ENCODE data around the gene DST.

Gene DST

DNA sequence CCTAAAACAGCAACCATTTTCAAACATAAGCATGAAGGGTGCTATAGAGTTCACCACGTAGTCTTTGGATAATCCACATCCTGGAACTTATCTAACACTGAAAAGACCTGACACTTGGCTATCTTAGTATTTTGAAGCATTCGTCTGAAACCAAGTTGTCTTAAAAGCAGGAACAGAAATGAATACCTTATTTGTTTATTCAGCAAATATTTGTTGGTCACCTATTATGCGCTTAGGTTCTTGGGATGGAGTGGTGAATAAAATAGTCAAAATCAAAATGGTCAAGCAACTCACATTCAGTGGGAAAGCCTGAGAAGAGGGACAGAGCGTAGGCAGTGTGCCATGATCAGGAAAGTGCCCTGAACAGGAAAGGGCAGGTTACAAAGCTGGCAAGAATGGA is 206.9 kb downstream of the DST start:
- no peak for DNase-seq (ENCODE audit: low read depth in 2 of 2)

DNA sequence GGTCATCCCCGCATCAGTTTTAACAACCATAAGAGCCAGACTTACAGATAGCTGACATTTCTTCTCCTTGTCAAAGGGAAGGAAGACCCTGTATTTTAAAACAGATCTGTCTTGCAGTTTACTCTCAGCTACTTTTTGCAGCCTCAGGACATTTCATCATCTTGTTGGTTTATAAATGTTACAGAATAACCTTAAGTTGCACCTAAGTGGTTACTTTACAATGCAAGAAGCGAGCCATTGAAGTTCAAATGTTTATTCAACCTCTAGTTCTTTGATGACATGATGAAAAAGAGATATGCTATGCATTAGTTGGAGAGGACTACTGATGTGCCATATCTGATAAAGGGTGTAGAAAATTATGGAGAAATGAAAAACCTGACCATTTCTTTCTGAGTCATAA is 207.4 kb downstream of the DST start:
- no peak for DNase-seq (ENCODE audit: low read depth in 2 of 2)

DNA sequence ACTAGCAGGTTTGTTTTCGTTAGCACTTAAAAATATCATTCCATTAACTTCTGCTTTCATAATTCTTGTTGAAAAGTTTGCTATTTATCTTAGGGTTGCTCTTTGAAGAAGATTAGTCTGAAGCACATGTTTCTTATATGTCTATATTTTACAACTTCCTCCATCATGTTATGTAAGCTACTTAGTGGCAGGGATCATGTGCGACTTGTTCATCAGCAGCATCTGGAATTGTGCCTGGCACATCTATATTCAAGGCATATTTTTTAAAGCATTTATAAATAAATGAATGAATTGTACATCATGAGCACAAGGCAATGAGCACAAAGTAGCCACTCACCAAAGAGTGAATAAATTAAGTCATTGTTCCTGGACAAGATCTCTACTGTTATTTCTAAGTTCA is 208.1 kb downstream of the DST start:
- no peak for DNase-seq (ENCODE audit: low read depth in 2 of 2)

DNA sequence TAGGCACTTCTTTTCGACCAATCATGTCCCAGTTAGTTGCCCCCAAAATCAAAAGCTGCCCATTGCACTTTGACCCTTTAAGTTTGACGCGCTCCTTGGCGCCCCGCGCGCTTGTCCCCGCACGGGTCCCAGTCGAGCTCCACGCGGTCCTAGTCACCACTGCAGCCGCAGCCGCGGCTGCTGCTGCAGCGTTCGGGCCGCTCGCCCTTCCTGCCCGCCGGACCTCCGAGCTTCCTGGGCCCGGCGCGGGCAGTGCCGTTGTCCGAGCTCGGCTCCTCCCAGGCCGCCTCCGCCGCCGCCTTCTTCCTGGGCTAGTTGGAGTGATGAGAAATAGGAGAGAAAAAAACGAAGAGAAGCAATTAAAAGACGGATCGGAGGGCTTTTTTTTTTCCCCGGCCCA is 209.6 kb downstream of the DST start:
- DNase-seq (ENCODE audit: low read depth in 2 of 2), result no peak

DNA sequence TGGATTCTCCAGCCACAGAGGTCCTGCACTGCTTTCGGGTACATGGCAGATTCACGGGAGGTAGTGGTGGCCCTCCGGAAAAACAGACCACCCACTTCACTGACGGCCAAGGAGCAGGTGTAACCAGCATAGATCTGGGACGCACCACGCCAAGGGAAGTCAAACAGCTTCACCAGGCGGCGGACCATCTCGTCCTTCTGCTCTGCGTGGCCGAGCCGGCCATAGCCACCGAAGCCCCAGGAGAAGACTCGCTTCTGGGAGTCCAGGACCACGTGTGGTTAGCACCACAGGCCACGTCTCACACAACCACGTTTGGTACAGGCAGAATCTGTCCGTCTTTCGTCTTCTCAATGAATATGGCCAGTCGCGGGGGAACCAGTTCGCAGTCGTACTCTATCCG is 210.5 kb downstream of the DST start:
- no peak for DNase-seq (ENCODE audit: low read depth in 2 of 2)

DNA sequence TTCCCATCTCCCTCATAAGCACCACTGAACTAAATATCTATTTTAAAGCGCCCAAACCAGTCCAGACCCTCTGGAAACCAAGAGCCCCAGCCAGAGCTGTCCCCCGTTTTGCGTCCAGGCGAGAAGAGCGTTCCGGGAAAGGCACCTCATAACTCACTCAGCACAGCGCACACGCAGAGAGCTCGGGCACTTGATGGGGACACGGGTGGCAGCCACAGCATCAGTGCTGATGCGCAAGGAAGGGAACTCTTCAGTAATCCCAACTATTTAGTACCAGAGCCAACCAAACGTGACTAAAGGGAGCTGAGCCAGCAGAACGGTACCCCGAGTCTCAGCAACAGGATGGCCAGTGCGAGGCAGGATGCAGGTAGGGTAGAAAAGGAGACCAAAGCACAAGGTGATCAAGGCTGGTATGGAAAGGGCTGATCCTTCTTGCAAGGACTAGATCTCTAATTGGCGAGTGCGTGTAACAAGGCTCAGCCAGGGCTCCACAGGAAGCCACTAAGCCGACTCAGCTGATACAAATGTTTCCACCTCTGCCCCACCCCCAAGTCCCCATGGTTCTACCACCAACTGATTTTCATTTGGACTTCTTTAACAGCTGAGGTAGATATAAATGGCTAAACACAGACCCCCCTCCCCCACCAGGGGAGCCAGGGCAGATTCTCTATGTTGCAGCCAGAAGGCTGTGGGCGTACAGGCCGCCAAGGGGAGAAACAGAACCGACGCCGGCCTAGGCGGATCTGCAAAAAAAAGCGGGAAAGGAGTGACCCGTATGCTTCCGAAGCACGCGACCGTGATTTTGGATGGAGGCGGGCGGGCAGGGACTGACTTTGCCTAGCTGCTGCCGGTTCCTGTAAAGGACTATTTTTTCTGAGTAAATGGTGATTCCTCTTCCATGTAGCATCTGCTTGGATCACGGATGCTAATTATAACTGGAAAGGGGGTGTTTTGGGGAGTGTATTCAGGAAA is 211.8 kb downstream of the DST start:
- no peak for DNase-seq (ENCODE audit: low read depth in 2 of 2)

DNA sequence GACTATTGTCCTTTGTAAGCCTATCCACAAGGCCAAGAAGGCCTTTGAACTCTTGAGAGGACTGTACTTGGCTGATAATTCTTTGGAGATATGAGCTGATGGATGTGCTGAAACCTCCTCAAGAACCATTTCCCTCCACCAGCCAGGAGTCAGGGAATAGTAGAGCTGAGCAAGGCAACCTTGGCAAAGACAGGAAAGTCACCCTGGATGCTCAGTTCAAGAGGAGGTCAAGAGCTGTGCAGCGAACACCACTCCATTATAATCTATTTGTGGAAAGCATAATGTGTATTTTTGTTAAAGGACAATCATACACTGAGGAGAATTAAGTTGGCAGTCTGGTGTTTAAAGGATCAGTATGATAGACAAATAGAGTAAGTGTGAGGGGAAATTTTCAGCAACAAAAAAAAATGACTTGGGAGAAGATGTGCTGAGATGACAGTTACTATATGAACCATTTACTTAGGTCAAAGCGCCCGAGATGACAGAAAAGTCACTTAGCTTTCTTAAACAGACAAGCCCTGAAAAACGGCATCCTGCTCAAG is 218.1 kb downstream of the DST start:
- no peak for DNase-seq (ENCODE audit: low read depth in 2 of 2)

DNA sequence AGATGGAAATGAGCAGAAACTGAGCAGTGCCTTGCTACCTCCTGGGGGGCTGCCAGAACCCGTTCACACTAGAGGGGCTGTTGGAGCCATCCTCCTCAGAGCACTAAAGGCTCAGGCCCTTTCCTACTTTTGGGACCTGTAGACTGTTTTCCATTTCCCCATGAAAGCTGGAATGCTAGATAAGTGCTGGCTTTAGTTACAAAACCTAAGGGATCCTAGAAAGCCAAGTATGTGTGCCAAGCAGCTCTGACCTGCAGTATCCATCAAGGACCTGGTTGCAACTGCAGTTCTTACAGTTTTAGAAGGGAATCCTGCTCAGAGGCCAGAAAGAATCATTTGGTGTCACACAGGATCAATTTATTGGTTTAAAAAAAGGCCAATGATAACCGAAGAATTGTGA is 218.6 kb downstream of the DST start:
- no peak for DNase-seq (ENCODE audit: low read depth in 2 of 2)

DNA sequence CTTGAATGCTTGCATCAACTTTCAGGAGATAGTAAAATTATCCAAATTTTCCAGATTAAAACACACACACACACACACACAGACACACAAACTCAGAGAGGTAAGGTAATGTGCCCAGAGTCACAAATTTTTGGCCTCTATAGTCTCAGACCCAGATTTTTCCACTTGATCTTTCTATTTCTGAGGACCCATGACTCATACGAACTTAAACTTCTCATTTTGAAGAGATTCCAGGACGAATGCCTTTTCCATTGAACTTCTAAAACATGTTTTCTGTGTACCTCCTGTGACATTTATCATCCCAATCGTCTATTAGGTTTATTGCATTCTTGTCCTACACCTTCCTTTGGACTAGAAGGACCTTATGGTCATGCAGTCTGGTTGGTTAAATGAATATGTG is 222.4 kb downstream of the DST start:
- no peak for DNase-seq (ENCODE audit: low read depth in 2 of 2)

DNA sequence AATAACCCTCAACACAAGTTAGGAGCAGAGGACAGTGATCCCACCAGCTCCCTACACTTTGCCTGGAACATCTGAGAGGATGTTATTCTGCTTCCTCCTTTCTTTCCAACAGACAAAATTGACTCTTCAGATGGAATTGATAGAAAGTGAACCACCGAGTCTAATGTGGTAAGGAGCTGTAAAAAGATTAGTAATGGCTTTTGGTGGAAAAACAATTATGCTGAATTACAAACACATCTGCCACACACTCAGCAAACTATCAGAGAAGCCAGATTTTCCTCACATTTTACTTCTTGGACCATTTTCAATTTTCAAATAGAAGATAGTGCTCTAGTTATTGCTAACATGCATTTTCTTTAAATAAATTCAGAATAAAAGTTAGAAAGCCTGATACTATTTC is 223.5 kb downstream of the DST start:
- no peak for DNase-seq (ENCODE audit: low read depth in 2 of 2)

DNA sequence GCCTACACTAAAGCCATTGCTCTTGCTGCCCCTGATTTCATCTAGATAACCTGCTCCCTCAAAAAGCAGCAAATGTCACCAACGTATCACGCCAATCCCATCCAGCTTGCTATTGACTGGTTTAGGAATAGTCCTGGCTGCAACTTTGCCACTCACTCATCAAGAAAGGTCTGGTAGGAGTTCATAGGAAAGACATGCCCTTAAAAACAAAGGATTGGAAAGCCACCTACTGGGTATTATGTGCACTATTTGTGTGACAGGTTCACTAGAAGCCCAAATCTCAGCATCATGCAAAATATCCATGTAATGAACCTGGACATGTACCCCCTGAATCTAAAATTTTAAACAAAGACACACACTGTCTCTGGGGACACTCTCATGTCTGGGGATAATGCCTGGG is 224.9 kb downstream of the DST start:
- no peak for DNase-seq (ENCODE audit: low read depth in 2 of 2)

DNA sequence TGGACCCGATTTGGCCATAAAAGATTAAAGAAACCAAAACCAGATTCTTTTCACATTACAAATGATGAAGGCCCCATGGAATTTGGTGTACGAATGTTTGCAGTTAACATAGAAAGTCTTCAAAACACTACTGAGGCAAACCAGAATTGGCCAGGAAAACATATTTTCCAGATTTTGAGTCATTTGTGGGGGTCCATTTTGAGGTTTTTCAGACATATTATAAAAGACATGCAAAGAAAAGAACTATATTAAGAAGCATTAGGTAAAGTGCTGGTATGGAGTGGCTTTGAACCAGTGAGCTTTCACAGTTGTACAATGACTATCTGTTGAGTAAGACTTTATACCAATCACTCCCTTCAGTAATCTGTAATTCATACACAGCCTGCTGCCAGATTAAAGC is 226.4 kb downstream of the DST start:
- DNase-seq (ENCODE audit: low read depth in 2 of 2), result no peak

DNA sequence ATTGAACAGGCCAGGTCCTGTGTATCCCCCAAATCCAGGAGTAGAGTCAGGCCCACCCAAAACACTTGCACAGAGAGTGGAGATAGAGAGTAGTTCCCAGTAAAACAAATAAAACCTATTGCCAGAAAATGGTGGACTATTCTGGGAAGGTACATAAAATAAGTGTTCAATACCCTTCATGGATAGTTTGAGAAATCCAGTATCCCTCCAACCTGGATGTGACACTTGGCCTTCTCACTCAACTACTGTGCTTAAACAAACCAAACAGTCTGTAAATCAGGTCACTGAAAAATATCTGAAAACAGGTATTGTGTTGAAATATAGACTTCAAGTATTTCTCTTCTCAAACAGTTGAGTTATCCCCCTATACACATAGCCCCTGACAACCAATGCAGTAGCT is 233.7 kb downstream of the DST start:
- no peak for DNase-seq (ENCODE audit: low read depth in 2 of 2)

All from stimulated activated CD8-positive, alpha-beta memory T cell treated with anti-CD3 and anti-CD28 coated beads, Interleukin-7, amount 100 ng/mL, for 1 hour (primary cell).